ENCODE data around the gene EID2. TPM values are rescaled to one million over a fixed set of nuclear protein-coding genes. Genes with fewer than 3 reads are reported as not detected.

The EID2 gene
- total and polyA plus RNA-seq, 2 of the 8 experiments (the other 6 are each of a cell fraction or from before 2014, with no cell fraction given), result 7.8 to 29.6 TPM

DNA sequence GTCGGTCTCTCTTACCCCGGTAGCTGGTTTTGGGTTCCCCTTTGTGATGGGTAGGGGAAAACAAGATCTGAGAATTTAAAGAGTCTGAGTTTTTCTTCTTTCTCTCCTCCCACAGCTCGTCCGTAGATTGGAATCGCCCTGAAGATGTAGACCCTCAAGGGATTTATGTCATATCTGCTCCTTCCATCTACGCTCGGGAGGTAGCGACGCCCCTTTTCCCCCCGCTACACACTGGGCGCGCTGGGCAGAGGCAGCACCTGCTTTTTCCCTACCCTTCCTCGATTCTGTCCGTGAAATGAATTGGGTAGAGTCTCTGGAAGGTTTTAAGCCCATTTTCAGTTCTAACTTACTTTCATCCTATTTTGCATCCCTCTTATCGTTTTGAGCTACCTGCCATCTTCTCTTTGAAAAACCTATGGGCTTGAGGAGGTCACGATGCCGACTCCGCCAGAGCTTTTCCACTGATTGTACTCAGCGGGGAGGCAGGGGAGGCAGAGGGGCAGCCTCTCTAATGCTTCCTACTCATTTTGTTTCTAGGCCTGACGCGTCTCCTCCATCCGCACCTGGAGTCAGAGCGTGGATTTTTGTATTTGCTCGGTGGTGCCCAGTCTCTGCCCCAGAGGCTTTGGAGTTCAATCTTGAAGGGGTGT, 32.1 kb downstream of the EID2 start (continued):
- TF ChIP-seq, protein P1, sequence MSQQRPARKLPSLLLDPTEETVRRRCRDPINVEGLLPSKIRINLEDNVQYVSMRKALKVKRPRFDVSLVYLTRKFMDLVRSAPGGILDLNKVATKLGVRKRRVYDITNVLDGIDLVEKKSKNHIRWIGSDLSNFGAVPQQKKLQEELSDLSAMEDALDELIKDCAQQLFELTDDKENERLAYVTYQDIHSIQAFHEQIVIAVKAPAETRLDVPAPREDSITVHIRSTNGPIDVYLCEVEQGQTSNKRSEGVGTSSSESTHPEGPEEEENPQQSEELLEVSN (IDR thresholded peaks at IDR 0.05), result no peak
- TF ChIP-seq EGR1 (IDR thresholded peaks at IDR 0.05; ENCODE audit: borderline replicate concordance, low read depth, low read length), result no peak
